VCaP (cell line): ENCODE measurements around the gene KCND2.

Source experiments
- H3K27ac ChIP-seq: fragments of 450-650 bp; 2 replicates; pipeline ENCODE4 v1.5.1; 2017
- TF ChIP-seq, protein P1 (sequence below): fragments of 450-650 bp; conservative IDR thresholded peaks from 2 replicates; pipeline ENCODE4 v1.5.1; 2017; ENCODE audit warnings: mild to moderate bottlenecking, moderate library complexity

KCND2 gene

GRCh38 chr7:120658516-120658915 lies 385.5 kb downstream of the KCND2 start:
- H3K27ac ChIP-seq: no peak overlapping the region
- TF ChIP-seq, protein P1, sequence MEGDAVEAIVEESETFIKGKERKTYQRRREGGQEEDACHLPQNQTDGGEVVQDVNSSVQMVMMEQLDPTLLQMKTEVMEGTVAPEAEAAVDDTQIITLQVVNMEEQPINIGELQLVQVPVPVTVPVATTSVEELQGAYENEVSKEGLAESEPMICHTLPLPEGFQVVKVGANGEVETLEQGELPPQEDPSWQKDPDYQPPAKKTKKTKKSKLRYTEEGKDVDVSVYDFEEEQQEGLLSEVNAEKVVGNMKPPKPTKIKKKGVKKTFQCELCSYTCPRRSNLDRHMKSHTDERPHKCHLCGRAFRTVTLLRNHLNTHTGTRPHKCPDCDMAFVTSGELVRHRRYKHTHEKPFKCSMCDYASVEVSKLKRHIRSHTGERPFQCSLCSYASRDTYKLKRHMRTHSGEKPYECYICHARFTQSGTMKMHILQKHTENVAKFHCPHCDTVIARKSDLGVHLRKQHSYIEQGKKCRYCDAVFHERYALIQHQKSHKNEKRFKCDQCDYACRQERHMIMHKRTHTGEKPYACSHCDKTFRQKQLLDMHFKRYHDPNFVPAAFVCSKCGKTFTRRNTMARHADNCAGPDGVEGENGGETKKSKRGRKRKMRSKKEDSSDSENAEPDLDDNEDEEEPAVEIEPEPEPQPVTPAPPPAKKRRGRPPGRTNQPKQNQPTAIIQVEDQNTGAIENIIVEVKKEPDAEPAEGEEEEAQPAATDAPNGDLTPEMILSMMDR: no peak

DNA sequence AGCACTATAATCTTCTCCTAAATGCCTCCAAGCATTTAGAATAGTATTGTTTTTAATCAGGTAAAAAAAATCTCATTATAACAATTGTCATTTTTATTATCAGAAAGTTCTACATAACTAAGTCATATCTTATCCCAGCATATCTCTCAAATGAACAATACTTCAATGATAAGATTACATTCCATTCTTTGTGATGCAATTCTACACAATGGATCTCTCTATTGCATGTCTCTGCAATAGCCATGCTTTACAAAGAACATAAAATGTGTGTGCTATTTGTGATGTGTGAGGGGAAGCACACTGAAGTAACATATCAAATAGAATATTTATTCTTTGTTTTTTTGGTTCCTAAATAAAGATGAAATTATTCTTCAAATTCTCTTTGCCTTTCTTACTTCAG lies 389.3 kb downstream of the KCND2 start:
- TF ChIP-seq, protein P1: no peak
- no peak overlapping the region for H3K27ac ChIP-seq

- no peak overlapping the region for H3K27ac ChIP-seq
- TF ChIP-seq, protein P1: no peak
Observed at GRCh38 chr7:120665068-120665467, 392.1 kb downstream of the KCND2 start.

GRCh38 chr7:120675076-120675475 lies 402.1 kb downstream of the KCND2 start:
- H3K27ac ChIP-seq: no peak overlapping the region
- TF ChIP-seq, protein P1: no peak

DNA sequence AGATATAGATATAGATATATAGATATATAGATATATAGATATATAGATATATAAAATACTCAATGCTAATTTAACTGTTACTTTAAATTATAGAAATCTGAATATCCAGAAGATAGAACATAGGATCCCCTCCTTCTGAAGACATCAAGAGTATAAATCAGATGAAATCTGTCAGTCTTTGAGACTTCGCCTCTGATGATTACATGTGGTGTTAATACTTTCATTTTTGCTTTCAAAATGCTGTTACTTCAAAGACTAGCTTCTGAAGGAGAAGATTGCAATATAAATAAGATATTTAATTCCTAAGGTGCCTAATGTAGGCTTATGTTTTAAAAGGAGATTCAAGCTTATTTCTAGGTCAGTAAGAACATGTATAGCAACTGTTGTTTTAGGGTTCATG lies 404.6 kb downstream of the KCND2 start:
- TF ChIP-seq, protein P1: no peak
- H3K27ac ChIP-seq: no peak overlapping the region

DNA sequence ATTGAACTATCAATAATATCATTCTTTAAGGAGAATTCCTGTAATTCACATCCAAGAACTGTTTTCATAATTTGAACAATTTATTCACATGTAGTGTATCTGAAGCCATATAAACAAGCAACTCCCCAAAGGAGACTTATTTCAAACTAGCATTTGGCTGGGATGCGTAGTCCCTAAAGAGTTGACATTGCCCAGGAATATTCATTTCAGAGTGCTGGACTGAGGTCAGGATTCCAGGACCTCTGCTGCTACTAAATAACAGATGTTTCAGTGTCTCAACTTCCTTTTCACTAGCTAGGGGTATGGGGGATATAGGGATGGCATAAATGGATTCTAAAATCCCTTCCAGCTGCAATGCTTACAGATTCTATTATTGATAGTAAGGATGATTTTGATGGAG lies 408.0 kb downstream of the KCND2 start:
- TF ChIP-seq, protein P1: no peak
- no peak overlapping the region for H3K27ac ChIP-seq

GRCh38 chr7:120684463-120684862 lies 411.5 kb downstream of the KCND2 start:
- no peak overlapping the region for H3K27ac ChIP-seq
- TF ChIP-seq, protein P1: no peak

DNA sequence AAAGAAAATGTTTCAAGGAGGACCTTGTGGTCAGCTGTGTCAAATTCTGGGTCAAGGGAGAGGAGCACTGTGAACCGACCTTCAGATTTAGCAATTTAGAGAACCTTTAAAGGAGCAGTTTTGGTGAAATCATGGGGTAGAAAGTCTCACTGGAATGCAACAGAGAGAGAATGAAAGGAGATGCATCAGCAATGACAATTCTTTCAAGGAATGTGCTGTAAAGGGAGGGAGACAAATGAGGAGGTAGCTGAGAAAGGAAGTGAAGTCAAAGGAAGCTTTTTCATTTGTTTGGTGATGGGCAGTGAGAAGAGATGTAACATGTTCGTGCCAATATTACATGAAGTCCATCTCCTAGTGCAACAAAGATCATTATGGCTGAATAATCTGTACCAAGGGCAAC lies 418.9 kb downstream of the KCND2 start:
- H3K27ac ChIP-seq: no peak overlapping the region
- TF ChIP-seq, protein P1: no peak
